ENCODE data around the gene CYP2W1. TPM values are rescaled to one million over a fixed set of nuclear protein-coding genes. Genes with fewer than 3 reads are reported as not detected.

The CYP2W1 gene
- total RNA-seq: 1 to 10 TPM; 3.1 to 4.0 TPM

- intact Hi-C loops (cut with DNase I): no loop called here
- H3K27me3 ChIP-seq (replicated peaks; ENCODE audit: insufficient read depth): no peaks in the 10 kb centered on the region
- TF ChIP-seq CTCF (IDR thresholded peaks at IDR 0.05) (no peak), POLR2A (IDR thresholded peaks at IDR 0.05) (no peak), POLR2AphosphoS5 (IDR thresholded peaks at IDR 0.05) (no peak)
- DNase-seq (ENCODE audit: low spot score): peak; percentile 29
- H3K4me3 ChIP-seq: no peak within 1 kb of the TSS
- H3K9me3 ChIP-seq: no peaks in the 10 kb centered on the region
- 15% methylated on average over 20 of the region's 34 CpGs for WGBS
- H3K27ac ChIP-seq: peak within 1 kb of the TSS in 1 of 2 donors; percentile 54
- H3K4me1 ChIP-seq (replicated peaks): peaks cover 9% of the 10 kb centered on the region
- no peaks in the 10 kb centered on the region for H3K36me3 ChIP-seq
Observed at GRCh38 chr7:983004-983615, at the start of gene CYP2W1. CYP2W1 (plus strand) TSS chr7:983181; CDS start chr7:983212, 31 bp downstream.

GRCh38 chr7:934469-935163 lies 48.4 kb upstream of the CYP2W1 start:
- Histone ChIP-seq H3K9me3 (no peaks in the 10 kb centered on the region), H3K36me3 (no peaks in the 10 kb centered on the region), H3K4me3 (no peak overlapping the region), H3K27me3 (replicated peaks; ENCODE audit: insufficient read depth) (no peaks in the 10 kb centered on the region), H3K4me1 (replicated peaks) (no peaks in the 10 kb centered on the region), H3K27ac (no peak overlapping the region)
- 84% methylated on average over 22 of the region's 34 CpGs for WGBS
- DNase-seq (ENCODE audit: low spot score): no peak
- TF ChIP-seq POLR2A (IDR thresholded peaks at IDR 0.05) (no peak), CTCF (IDR thresholded peaks at IDR 0.05) (no peak), POLR2AphosphoS5 (IDR thresholded peaks at IDR 0.05) (no peak)
- intact Hi-C loops (cut with DNase I): no loop called here

GRCh38 chr7:935164-935873 lies 47.7 kb upstream of the CYP2W1 start:
- Histone ChIP-seq H3K4me3 (no peak overlapping the region), H3K27ac (no peak overlapping the region), H3K36me3 (no peaks in the 10 kb centered on the region), H3K27me3 (replicated peaks; ENCODE audit: insufficient read depth) (no peaks in the 10 kb centered on the region), H3K9me3 (no peaks in the 10 kb centered on the region), H3K4me1 (replicated peaks) (no peaks in the 10 kb centered on the region)
- no peak for DNase-seq (ENCODE audit: low spot score)
- TF ChIP-seq POLR2A (IDR thresholded peaks at IDR 0.05) (no peak), POLR2AphosphoS5 (IDR thresholded peaks at IDR 0.05) (no peak), CTCF (IDR thresholded peaks at IDR 0.05) (no peak)
- 87% methylated on average over 38 of the region's 46 CpGs for WGBS
- intact Hi-C loops (cut with DNase I): no loop called here

GRCh38 chr7:935874-936385 lies 47.1 kb upstream of the CYP2W1 start:
- no peaks in the 10 kb centered on the region for H3K9me3 ChIP-seq
- DNase-seq (ENCODE audit: low spot score): no peak
- TF ChIP-seq CTCF (IDR thresholded peaks at IDR 0.05) (no peak), POLR2A (IDR thresholded peaks at IDR 0.05) (no peak), POLR2AphosphoS5 (IDR thresholded peaks at IDR 0.05) (no peak)

More at GRCh38 chr7:935874-936385, 47.1 kb upstream of the CYP2W1 start:
- intact Hi-C loops (cut with DNase I): no loop called here
- 94% methylated on average over 28 of the region's 28 CpGs for WGBS
- H3K36me3 ChIP-seq: no peaks in the 10 kb centered on the region
- no peak overlapping the region for H3K4me3 ChIP-seq
- H3K27me3 ChIP-seq (replicated peaks; ENCODE audit: insufficient read depth): no peaks in the 10 kb centered on the region
- H3K4me1 ChIP-seq (replicated peaks): no peaks in the 10 kb centered on the region
- H3K27ac ChIP-seq: no peak overlapping the region

All from prostate gland (tissue), 2 donors.